ENCODE data around the gene LDOC1. TPM values are rescaled to one million over a fixed set of nuclear protein-coding genes. Genes with fewer than 3 reads are reported as not detected.

LDOC1 gene
- total RNA-seq, 1 experiment from 2014 or later, result 25.6 TPM

- no peak overlapping the region for H3K9ac ChIP-seq (ENCODE audit: extremely low read depth, insufficient read length, low read length)
- H2BK12ac ChIP-seq (ENCODE audit: insufficient read length, low read depth, low read length), result no peak overlapping the region
- Mint-ChIP-seq H3K4me1 (no peaks in the 10 kb centered on the region), H3K27me3 (ENCODE audit: low read depth) (no peaks in the 10 kb centered on the region), H3K9me3 (peaks cover 44 to 49% of the 10 kb centered on the region in 2 experiments), H3K4me3 (no peak overlapping the region), H3K27ac (no peak overlapping the region), H3K36me3 (ENCODE audit: insufficient read depth in 1 of 3, low read depth in 3 of 3) (peaks cover 0 to 2% (median 1%) of the 10 kb centered on the region in 3 experiments; a peak in 3 of 7 replicates)
- H3K9me3 ChIP-seq (ENCODE audit: control insufficient read depth, low read depth, low read length), result peaks cover 4% of the 10 kb centered on the region
- no peak overlapping the region for H2BK120ac ChIP-seq (ENCODE audit: low read depth, low read length, poor library complexity, severe bottlenecking)
- H4K8ac ChIP-seq (replicated peaks; ENCODE audit: insufficient read length, low read depth, low read length), result no peak overlapping the region
- no peak overlapping the region for H3K27ac ChIP-seq (ENCODE audit: insufficient read length, low read depth, low read length)
- no peak overlapping the region for H3K23ac ChIP-seq (ENCODE audit: insufficient read length, low read depth, low read length)
- H2BK15ac ChIP-seq (ENCODE audit: low read depth, low read length), result no peak overlapping the region
- no peak overlapping the region for H2BK20ac ChIP-seq (ENCODE audit: low read depth, low read length, poor library complexity, severe bottlenecking)
- H3K4me1 ChIP-seq (ENCODE audit: insufficient read depth, low read length), result no peaks in the 10 kb centered on the region
- no peak overlapping the region for H2BK5ac ChIP-seq (ENCODE audit: insufficient read length, low read length)
- no peak overlapping the region for H2AK5ac ChIP-seq (ENCODE audit: insufficient read length, low read length)
- no CpG with 5 or more reads among the region's 8 CpGs for WGBS (ENCODE audit: extremely low coverage, insufficient read length, low lambda C conversion rate)
- H4K20me1 ChIP-seq (ENCODE audit: control insufficient read depth, insufficient read depth, insufficient read length), result no peaks in the 10 kb centered on the region
- H3K27me3 ChIP-seq (ENCODE audit: insufficient read depth, low read length), result no peaks in the 10 kb centered on the region
- H3K4me2 ChIP-seq (ENCODE audit: insufficient read depth, insufficient read length, low read length), result no peak overlapping the region
- H3K14ac ChIP-seq (ENCODE audit: insufficient read depth, low read length), result no peak overlapping the region
- no peak for DNase-seq
- H2AFZ ChIP-seq (ENCODE audit: low read length), result no peak overlapping the region
- H3K23me2 ChIP-seq (ENCODE audit: insufficient read length, low read depth, low read length, poor library complexity, severe bottlenecking), result no peaks in the 10 kb centered on the region
- no peaks in the 10 kb centered on the region for H3K79me1 ChIP-seq (ENCODE audit: insufficient read depth, low read depth, low read length, poor library complexity, severe bottlenecking)
- H3K4ac ChIP-seq (ENCODE audit: low read depth, low read length), result no peak overlapping the region
- H4K91ac ChIP-seq (ENCODE audit: insufficient read length, low read depth, low read length), result no peak overlapping the region
- H3K79me2 ChIP-seq (ENCODE audit: insufficient read depth, low read length), result no peaks in the 10 kb centered on the region
- no peak overlapping the region for H4K5ac ChIP-seq (ENCODE audit: insufficient read length, low read depth, low read length)
- no peak overlapping the region for H3K18ac ChIP-seq (ENCODE audit: insufficient read length, low read depth, low read length)
- H3K56ac ChIP-seq (ENCODE audit: insufficient read length, low read depth, low read length), result no peak overlapping the region
- TF ChIP-seq CTCF (conservative IDR thresholded peaks at IDR 0.05), result no peak
- no peak overlapping the region for H3T11ph ChIP-seq (ENCODE audit: low read length)
Measured at GRCh38 chrX:141133272-141133671, 43.7 kb downstream of the LDOC1 start.

All from H9 (cell line).